Measurements from ENCODE around the gene MAFF. TPM values are rescaled to one million over a fixed set of nuclear protein-coding genes. Genes with fewer than 3 reads are reported as not detected.

Gene MAFF
- total RNA-seq, 1 experiment from 2014 or later = 6.4 TPM

DNA sequence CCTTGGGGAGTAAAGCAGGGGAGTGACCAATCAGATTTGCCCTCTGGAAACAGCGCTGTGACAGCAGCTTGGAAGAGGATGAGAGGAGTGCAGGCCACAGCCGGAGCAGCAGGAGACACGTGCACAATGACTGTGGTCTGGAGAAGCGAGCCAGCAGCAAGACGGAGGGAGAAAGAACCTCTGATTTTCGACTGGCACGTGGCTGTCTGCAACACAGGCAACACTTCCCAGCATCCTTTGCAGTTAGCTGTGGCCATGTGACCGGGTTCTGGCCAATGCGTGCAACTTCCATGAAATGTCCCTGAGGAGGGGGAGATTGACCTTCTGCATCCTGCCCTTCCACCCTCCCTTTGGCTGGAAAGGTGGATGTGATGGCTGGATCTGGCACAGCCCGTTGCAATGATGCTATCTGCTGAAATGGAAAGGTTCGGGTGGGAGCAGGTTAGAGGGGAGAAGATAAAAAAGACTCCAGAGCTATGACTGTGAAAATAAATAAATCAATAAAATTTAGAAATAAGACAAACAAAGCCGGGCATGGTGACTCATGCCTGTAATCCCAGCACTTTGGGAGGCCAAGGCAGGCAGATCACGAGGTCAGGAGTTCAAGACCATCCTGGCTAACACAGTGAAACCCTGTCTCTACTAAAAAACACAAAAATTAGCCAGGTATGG is 35.7 kb upstream of the MAFF start:
- BruUV-seq (replicated peaks) = no TSS peak
- ChIA-PET CTCF (no interaction called here), POLR2A (no interaction called here)
- intact Hi-C loops (cut with micrococcal nuclease; ENCODE audit: unreplicated experiment) = no loop called here
- DNase-seq (ENCODE audit: low read depth, low spot score) (no peak), ATAC-seq (no peak)
- H3K4me3 ChIP-seq (ENCODE audit: low read depth in 2 of 2, low read length in 2 of 2) = no peak overlapping the region
- no peak overlapping the region for H3K27ac ChIP-seq (ENCODE audit: low read length)
- in situ Hi-C loops (cut with HindIII; ENCODE audit: low pct_unique_long_range_greater_than_20kb, low sequenced_read_pairs) = no loop called here
- H3K36me3 ChIP-seq (ENCODE audit: control insufficient read depth, insufficient read depth, low read length) = no peaks in the 10 kb centered on the region
- TF ChIP-seq REST (IDR thresholded peaks at IDR 0.05; ENCODE audit: insufficient read depth in 1 of 2, low read depth in 2 of 2, low read length in 1 of 2) (no peak), CTCF (IDR thresholded peaks at IDR 0.05) (no peak), POLR2AphosphoS5 (IDR thresholded peaks at IDR 0.05; ENCODE audit: low read depth, low read length) (no peak), SIN3A (IDR thresholded peaks at IDR 0.05; ENCODE audit: borderline replicate concordance, insufficient read depth, low read depth, low read length) (no peak), TCF7L2 (IDR thresholded peaks at IDR 0.05; ENCODE audit: low read depth, low read length) (no peak)
- no peaks in the 10 kb centered on the region for H3K27me3 ChIP-seq (ENCODE audit: control insufficient read depth, insufficient read depth, low read length)
- no peaks in the 10 kb centered on the region for H3K9me3 ChIP-seq (ENCODE audit: control insufficient read depth, insufficient read depth, low read depth, low read length)
- no peaks in the 10 kb centered on the region for H3K4me1 ChIP-seq (ENCODE audit: control insufficient read depth, insufficient read depth, low read length)

- ChIA-PET POLR2A (no interaction called here), CTCF (no interaction called here)
- TF ChIP-seq POLR2AphosphoS5 (IDR thresholded peaks at IDR 0.05; ENCODE audit: low read depth, low read length) (no peak), SIN3A (IDR thresholded peaks at IDR 0.05; ENCODE audit: borderline replicate concordance, insufficient read depth, low read depth, low read length) (no peak), TCF7L2 (IDR thresholded peaks at IDR 0.05; ENCODE audit: low read depth, low read length) (no peak), CTCF (IDR thresholded peaks at IDR 0.05) (no peak), REST (IDR thresholded peaks at IDR 0.05; ENCODE audit: insufficient read depth in 1 of 2, low read depth in 2 of 2, low read length in 1 of 2) (no peak)
- H3K4me3 ChIP-seq (ENCODE audit: low read depth in 2 of 2, low read length in 2 of 2) = no peak overlapping the region
- DNase-seq (ENCODE audit: low read depth, low spot score) = no peak
- H3K27ac ChIP-seq (ENCODE audit: low read length) = no peak overlapping the region
- BruUV-seq (replicated peaks) = no TSS peak
- no peak for ATAC-seq
- H3K9me3 ChIP-seq (ENCODE audit: control insufficient read depth, insufficient read depth, low read depth, low read length) = no peaks in the 10 kb centered on the region
- no peaks in the 10 kb centered on the region for H3K27me3 ChIP-seq (ENCODE audit: control insufficient read depth, insufficient read depth, low read length)
- H3K4me1 ChIP-seq (ENCODE audit: control insufficient read depth, insufficient read depth, low read length) = peaks cover 9% of the 10 kb centered on the region
- H3K36me3 ChIP-seq (ENCODE audit: control insufficient read depth, insufficient read depth, low read length) = no peaks in the 10 kb centered on the region
- in situ Hi-C loops (cut with HindIII; ENCODE audit: low pct_unique_long_range_greater_than_20kb, low sequenced_read_pairs) (no loop called here), intact Hi-C loops (cut with micrococcal nuclease; ENCODE audit: unreplicated experiment) (no loop called here)
These were observed 33.8 kb upstream of the MAFF start for GRCh38 chr22:38167988-38168407.

Data from Panc1 (cell line).